ENCODE results near the gene TAS2R60. TPM values are rescaled to one million over a fixed set of nuclear protein-coding genes. Genes with fewer than 3 reads are reported as not detected.
A peak's percentile ranks its signal among the peaks of the same experiment; 100 is the strongest.

TAS2R60 gene
- total and polyA plus RNA-seq, 2 of the 4 experiments (the other 2 are of a cell fraction): not detected

- ATAC-seq (ENCODE audit: low read depth) (no peak; the same call in 1 of the 2 replicates), DNase-seq (peak; percentile 41)
- Histone ChIP-seq H3K79me1 (ENCODE audit: low read depth in 1 of 2, low read length in 2 of 2) (no peaks in the 10 kb centered on the region), H4K5ac (ENCODE audit: low read depth, low read length) (no peak overlapping the region), H3K4me1 (ENCODE audit: control insufficient read depth, insufficient read depth, low read length) (peaks cover 6% of the 10 kb centered on the region), H3K27me3 (ENCODE audit: control insufficient read depth, insufficient read depth, low read length) (no peaks in the 10 kb centered on the region), H4K8ac (ENCODE audit: low read depth in 2 of 2, low read length in 2 of 2) (no peak overlapping the region), H2BK5ac (ENCODE audit: low read depth, low read length, poor library complexity, severe bottlenecking) (no peak overlapping the region), H3K36me3 (ENCODE audit: control insufficient read depth, insufficient read depth, low read length) (no peaks in the 10 kb centered on the region), H3K4ac (ENCODE audit: low read depth, low read length) (no peak overlapping the region), H3K4me2 (ENCODE audit: low read depth, low read length) (no peak overlapping the region), H2AFZ (replicated peaks; ENCODE audit: low read length, poor library complexity) (peak overlapping the region; percentile 11), H4K91ac (ENCODE audit: insufficient read depth, low read depth, low read length) (no peak overlapping the region), H3K4me3 (ENCODE audit: insufficient read depth, low read depth, low read length) (no peak overlapping the region), H3K23ac (ENCODE audit: low read depth, low read length) (no peak overlapping the region), H2BK120ac (ENCODE audit: low read depth, low read length) (no peak overlapping the region), H2BK15ac (ENCODE audit: low read depth, low read length) (no peak overlapping the region), H3K9me1 (ENCODE audit: insufficient read depth, low read length) (no peaks in the 10 kb centered on the region), H3K27ac (ENCODE audit: insufficient read depth, low read length) (no peak overlapping the region), H4K20me1 (ENCODE audit: insufficient read depth, low read length) (no peaks in the 10 kb centered on the region), H3K18ac (ENCODE audit: low read depth, low read length) (no peak overlapping the region), H2AK9ac (replicated peaks; ENCODE audit: low read depth, low read length, poor library complexity) (no peak overlapping the region), H3K56ac (ENCODE audit: extremely low read depth, insufficient read depth, low read length) (no peak overlapping the region), H3K14ac (replicated peaks; ENCODE audit: low read depth, low read length) (no peak overlapping the region), H3K9ac (ENCODE audit: low read depth, low read length) (no peak overlapping the region), H3K9me3 (ENCODE audit: control insufficient read depth, insufficient read depth, low read length) (no peaks in the 10 kb centered on the region), H2BK20ac (ENCODE audit: low read depth, low read length) (no peak overlapping the region), H2AK5ac (ENCODE audit: low read depth, low read length) (no peak overlapping the region)
- CTCF ChIA-PET: interaction anchor here (0.5 to 0.8 kb wide), 2 partner anchors 15 to 18 kb away, joined by 3 to 4 read pairs; no protein-coding TSS in a partner anchor
- intact Hi-C loops (cut with micrococcal nuclease) (loop anchor here (5.0 kb wide), 1 partner anchor 48 kb away; no protein-coding TSS in a partner anchor), in situ Hi-C loops (cut with MboI; ENCODE audit: low sequenced_read_pairs) (loop anchor here (25.0 kb wide), 1 partner anchor 422 kb away; no protein-coding TSS in a partner anchor), dilution Hi-C loops (cut with HindIII; ENCODE audit: low sequenced_read_pairs, unreplicated experiment) (no loop called here)
- WGBS, 2 experiments (ENCODE audit: extremely low coverage in 2 of 2, insufficient read length in 1 of 2): 74% methylated on average over 9 of the region's 9 CpGs; no CpG with 5 or more reads in 1 of the 2 experiments
- BruUV-seq (replicated peaks): no TSS peak
- no peak for TF ChIP-seq MXI1 (IDR thresholded peaks at IDR 0.05; ENCODE audit: borderline replicate concordance, low read depth, low read length)
- TF ChIP-seq RAD21 (IDR thresholded peaks at IDR 0.05; ENCODE audit: low read length): no peak
- TF ChIP-seq CEBPB (IDR thresholded peaks at IDR 0.05; ENCODE audit: low read depth, low read length): no peak
- no peak for TF ChIP-seq ELK1 (IDR thresholded peaks at IDR 0.05; ENCODE audit: borderline replicate concordance, low read depth, low read length)
- TF ChIP-seq, protein P1, sequence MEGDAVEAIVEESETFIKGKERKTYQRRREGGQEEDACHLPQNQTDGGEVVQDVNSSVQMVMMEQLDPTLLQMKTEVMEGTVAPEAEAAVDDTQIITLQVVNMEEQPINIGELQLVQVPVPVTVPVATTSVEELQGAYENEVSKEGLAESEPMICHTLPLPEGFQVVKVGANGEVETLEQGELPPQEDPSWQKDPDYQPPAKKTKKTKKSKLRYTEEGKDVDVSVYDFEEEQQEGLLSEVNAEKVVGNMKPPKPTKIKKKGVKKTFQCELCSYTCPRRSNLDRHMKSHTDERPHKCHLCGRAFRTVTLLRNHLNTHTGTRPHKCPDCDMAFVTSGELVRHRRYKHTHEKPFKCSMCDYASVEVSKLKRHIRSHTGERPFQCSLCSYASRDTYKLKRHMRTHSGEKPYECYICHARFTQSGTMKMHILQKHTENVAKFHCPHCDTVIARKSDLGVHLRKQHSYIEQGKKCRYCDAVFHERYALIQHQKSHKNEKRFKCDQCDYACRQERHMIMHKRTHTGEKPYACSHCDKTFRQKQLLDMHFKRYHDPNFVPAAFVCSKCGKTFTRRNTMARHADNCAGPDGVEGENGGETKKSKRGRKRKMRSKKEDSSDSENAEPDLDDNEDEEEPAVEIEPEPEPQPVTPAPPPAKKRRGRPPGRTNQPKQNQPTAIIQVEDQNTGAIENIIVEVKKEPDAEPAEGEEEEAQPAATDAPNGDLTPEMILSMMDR (conservative IDR thresholded peaks at IDR 0.05; ENCODE audit: low read depth, low read length): no peak
- TF ChIP-seq MAFK (IDR thresholded peaks at IDR 0.05; ENCODE audit: low read depth, low read length): no peak
- no peak for TF ChIP-seq FOS (IDR thresholded peaks at IDR 0.05; ENCODE audit: low read depth, low read length)
- no peak for TF ChIP-seq RCOR1 (IDR thresholded peaks at IDR 0.05; ENCODE audit: insufficient replicate concordance, low read length)
- no peak for TF ChIP-seq RFX5 (IDR thresholded peaks at IDR 0.05; ENCODE audit: low read depth, low read length)
- TF ChIP-seq SMC3 (IDR thresholded peaks at IDR 0.05; ENCODE audit: low read depth, low read length): no peak
- TF ChIP-seq BHLHE40 (IDR thresholded peaks at IDR 0.05; ENCODE audit: low read depth, low read length): no peak
- TF ChIP-seq POLR2A (IDR thresholded peaks at IDR 0.05; ENCODE audit: low read depth, low read length): no peak
- no peak for TF ChIP-seq MAZ (IDR thresholded peaks at IDR 0.05; ENCODE audit: borderline replicate concordance, low read depth, low read length)
- TF ChIP-seq CHD1 (IDR thresholded peaks at IDR 0.05; ENCODE audit: low read depth, low read length): no peak
- TF ChIP-seq, protein P2, sequence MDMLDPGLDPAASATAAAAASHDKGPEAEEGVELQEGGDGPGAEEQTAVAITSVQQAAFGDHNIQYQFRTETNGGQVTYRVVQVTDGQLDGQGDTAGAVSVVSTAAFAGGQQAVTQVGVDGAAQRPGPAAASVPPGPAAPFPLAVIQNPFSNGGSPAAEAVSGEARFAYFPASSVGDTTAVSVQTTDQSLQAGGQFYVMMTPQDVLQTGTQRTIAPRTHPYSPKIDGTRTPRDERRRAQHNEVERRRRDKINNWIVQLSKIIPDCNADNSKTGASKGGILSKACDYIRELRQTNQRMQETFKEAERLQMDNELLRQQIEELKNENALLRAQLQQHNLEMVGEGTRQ (IDR thresholded peaks at IDR 0.05; ENCODE audit: low read depth, low read length): no peak
- TF ChIP-seq NFE2L2 (IDR thresholded peaks at IDR 0.05; ENCODE audit: low read depth, low read length): no peak
- POLR2A ChIA-PET (ENCODE audit: unreplicated experiment): no interaction called here
Measured at GRCh38 chr7:143434660-143435059, 8.6 kb upstream of the TAS2R60 start.

Data from IMR-90 (cell line).